ENCODE results near the gene CNKSR2.
"Not testable (repeated sequence)": the region's sequence is repeated elsewhere in the genome, so short reads cannot be mapped to it uniquely, and the experiment has no call there.

The CNKSR2 gene

DNA sequence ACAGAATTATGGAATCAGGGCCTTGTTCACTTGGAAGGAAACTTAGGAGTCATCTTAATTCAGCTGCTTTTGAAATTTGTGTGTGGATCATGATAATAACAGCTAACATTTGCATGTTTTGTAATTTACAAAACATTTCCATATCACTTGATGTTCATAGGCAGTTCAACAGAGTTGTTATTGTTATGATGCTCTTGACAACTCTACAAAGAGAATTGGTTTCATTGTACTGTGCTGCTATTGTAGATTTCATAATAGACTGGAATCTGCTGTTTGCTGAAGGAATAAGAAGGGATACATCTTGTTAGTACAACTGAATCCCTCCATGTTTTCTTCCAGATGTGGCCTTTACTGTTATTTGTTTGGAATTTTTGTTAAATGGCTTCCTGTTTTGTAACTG is 83.5 kb downstream of the CNKSR2 start:
- no peak for DNase-seq

DNA sequence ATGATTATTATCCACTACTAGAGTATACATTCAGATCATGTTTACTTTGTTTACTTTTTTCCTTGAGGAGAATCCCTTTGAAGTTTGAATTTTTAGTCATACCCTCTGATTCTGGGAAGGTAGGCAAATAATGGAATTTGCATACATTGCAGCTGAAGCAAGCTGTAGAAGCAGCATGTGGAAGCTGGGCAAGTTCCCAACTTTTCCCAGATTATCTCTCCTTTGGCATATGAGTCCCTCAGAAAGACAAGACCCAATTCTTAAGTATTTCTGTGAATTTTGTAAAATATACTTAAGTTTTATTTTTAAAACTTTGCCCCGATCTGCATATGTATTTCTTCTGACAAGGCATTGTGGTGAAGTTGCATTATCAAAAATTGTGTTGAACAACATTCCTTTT is 94.9 kb downstream of the CNKSR2 start:
- DNase-seq = no peak

DNA sequence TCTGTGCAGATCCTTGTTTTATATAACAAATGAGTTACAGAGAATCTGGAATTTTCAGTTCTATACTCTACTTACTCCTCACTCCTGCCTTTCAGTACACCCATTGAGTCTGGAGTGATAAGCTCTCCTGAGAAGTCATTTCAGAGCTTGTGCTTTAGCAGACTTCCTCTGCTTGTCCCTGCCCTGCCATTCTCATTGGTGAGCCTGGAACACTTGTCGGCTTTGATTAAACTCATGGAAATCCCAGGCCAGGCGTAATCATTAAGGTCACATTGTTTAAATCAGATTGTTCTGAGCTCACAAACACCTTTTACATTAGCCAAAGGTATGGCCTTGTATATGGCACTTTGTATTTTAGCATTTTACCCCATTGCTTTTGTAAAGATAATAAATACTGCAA is 102.7 kb downstream of the CNKSR2 start:
- DNase-seq = no peak

DNA sequence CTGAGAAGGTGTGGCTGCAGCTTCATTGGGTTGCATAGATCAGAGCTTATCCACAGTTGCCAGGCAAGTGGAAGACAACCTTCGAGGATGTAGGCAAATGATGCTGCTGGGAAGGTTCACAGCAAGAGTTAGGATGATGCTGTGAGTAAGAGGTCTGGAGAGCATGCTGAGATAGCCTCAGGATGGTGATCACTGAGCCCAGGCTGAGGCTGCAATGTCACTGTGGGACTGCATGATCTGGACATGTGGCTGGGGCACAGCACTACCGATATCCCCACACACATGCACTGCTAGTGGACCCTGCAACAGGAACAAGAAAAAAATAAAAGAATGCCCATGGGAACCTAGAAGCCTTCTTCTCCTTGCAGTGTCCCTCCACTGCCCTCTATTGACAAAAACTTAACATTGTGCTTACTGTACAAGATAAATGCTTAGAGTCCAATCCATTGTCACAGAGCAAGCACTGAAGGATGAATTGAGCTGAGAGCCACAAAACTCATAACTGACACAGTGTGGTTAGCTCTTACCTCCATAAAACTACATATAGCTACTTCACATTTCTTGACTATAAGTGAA is 105.6 kb downstream of the CNKSR2 start:
- peak in 1 of 2 experiments; percentile 2 for DNase-seq

DNA sequence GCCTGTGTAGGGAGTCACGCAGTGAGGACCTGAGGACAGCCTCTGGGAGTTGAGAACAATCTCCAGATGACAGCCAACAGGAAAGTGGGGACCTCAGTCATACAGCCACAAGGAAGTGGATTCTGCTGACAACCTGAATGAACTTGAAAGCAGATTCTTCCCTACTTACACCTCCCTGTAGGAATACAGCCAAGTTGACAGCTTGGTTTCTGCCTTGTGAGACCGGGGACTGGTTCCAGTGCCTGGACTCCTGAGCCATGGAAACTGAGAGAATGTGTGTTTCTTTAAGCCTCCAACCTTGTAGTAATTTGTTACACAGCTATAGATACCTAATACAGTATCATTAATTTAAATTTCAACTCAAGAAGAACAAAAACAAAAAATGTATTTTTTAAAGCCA is 107.5 kb downstream of the CNKSR2 start:
- no peak for DNase-seq

DNA sequence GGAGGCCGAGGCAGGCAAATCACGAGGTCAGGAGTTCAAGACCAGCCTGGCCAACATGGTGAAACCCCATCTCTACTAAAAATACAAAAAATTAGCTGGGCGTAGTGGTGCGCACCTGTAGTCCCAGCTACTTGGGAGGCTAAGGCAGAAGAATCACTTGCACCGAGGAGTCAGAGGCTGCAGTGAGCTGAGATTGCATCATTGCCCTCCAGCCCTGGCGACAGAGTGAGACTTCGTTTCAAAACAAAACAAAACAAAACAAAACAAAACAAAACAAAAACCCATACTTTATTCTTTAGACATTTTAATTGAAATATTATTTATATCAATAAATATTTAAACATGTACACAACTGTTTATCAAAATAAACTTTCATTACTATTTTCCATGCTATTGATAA is 109.8 kb downstream of the CNKSR2 start:
- not testable (repeated sequence) for DNase-seq

DNA sequence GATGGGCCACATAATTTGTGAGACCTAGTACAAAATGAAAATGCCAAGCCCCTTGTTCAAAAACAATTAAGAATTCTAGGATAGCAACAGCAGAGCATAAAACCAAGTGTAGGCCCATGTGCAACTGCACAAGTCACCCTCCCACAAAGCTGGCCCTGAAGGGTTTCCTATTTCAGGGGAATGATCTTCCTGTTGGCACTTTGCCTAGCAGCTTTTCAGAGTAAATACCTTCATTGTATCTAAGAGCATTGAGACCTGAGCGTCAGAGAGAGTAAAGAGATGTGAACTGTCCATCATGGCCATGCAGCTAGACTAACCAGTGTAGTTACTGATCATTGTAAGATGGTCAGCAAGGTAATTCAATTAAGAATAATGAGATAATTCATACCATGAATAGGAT is 113.6 kb downstream of the CNKSR2 start:
- no peak for DNase-seq

DNA sequence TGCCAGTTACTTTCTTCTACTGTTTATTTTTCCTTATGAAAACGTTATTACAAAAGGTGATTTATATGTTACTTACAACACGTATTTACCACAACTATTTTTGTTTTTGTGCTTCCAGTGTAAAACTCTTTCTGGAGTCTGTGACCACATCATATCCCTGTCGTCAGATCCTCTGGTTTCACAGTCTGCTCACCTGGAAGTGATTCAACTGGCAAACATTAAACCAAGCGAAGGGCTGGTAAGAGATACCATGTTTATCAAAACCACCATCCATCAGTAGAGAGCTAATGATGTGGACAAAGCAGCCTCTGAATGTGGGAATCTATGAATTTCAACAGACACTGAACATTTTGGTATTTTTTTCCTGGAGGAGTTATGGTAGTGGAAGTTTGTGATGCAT is 116.1 kb downstream of the CNKSR2 start:
- DNase-seq = no peak

DNA sequence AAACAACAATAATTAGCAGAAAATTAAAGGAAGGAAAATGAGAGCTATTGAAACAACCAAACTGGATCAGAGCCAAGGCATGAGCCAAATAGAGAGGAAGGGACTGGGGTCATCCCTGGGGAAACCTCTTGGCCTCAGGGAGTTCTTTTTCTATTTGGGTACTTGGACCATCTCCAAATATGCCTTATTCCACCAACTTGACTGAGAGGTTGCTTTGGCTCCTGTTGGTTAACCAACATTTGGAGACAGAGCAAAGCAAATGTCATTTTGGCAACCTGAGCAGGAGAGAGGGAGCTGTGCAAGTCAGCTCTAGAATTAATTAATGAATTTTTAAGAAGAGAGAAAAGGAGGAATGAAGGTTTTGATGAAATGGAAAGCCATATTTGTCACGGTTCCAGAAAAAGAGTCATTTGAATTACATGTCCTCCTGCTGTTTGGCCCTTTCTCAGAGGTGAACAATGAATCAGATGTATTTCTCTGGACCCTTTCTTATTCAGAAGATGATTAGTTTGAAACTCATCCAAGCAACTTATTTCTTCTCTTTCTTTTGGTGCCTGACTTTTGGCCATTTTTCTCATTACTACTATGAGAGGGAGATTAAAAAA is 119.1 kb downstream of the CNKSR2 start:
- DNase-seq = no peak

DNA sequence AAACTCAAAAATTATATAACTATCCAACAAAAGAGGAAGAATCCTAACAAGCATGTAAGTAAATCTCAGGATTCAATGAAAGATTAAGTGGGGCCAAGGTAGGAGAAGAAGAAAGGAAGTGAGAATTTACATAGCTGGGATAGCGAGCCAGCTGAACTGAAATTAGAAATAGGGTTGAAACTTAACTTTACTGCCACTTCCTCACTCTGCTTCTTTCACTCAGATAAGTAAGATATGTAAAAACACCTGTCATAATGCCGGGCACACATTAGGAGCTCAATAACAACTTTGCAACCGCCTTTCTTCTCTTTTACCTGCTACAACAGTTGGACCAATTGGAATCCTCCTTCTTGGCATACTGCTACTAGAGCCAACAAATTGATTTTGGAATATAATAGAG is 129.4 kb downstream of the CNKSR2 start:
- DNase-seq = no peak

DNA sequence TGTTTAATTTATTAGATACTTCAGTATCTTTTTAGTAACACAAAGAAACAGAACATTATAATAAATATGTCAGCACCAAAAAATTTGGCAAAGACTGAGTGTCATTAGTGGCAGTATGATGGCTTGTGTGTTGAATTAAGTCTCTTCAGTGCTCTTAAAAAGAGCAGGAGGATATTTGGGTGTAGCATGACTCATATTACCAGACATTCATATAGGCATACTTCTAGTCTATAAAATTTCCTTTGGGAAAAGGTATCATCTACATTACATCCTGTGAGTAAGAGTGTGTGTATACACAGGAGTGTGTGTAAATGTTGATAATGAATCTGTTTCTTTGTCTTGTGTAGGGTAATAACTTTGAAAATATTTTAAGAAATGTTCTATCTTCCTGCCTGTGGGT is 135.7 kb downstream of the CNKSR2 start:
- DNase-seq = no peak

DNA sequence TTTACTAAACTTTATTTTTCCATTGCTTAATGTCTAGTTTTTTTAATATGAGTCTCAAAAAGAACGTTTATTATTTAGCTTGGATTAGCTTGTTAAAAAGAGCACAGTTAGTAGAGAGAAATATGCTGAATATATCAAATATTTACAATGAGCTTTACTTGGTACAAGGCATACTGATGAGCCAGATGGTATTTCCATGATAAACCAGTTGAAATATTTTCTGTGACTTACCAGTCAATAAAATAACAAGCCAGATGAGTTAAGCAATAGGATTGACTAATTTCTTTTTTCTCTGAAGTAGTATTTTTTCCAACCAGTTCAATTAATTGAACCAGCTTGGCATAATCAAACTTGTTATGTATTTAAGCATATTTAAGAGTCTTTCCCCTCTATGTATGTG is 149.8 kb downstream of the CNKSR2 start:
- no peak for DNase-seq

DNA sequence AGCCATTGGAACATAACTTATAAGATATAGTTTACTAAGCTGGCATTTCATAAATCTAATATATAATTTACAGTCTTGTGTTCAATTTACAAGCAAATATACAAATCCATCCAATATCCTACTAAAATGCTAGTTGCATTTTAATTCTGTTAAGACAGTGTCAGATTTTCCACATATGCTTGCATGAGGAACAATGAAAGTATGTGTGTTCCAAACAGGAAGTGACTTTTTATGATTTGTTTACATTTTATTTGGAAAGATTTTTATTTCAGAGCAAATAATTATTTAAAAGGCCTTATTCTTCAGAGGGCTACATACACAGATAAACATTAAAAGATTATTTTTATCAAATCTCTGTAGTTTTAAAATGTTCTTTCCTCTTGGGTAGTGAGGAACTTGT is 153.9 kb downstream of the CNKSR2 start:
- DNase-seq = no peak

DNA sequence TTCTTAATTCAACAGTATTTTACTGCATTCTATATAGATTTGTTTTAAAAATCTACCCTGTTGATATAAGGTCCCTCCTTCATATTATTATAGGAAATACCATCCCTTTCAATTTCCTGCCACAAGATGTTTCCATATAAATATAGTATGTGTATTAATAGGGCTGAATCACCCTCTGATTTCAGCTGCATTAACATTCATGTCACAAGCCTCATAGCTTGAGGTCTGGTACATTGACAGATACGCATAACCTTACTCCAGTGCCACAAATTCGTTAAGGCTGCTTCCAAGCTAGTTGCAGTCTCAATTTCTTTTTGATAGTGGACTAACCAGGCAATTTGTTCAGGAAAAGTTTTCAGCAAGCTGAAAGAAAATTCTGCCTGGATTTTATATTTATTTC is 155.6 kb downstream of the CNKSR2 start:
- no peak for DNase-seq

DNA sequence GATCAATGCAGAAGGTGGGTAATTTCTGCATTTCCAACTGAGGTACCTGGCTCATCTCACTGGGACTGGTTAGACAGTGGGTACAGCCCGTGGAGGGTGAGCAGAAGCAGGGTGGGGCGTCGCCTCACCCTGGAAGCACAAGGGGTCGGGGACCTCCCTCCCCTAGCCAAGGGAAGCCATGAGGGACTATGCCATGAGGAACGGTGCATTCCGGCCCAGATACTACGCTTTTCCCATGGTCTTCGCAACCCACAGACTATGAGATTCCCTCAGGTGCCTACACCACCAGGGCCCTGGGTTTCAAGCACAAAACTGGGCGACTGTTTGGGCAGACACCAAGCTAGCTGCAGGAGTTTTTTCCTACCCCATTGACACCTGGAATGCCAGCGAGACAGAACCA is 170.4 kb downstream of the CNKSR2 start:
- not testable (repeated sequence) for DNase-seq

DNA sequence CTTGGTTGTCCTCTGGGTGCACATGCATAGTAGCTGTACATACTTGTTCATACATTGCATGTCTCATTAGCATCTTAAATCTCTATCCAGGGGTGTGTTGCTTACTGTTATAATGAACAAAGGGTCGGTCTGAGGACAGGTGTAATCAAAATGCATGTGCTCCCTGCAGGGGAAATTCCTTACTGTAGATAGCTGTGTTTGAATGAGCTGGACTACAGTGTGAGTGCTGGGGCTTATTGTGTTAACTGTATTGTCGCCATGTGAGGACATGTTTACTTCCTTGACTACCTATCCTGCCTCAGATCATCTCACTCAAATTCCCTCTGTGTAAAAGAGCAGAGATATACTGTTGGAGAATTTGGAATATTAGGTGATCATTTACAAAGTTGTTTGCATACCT is 185.2 kb downstream of the CNKSR2 start:
- DNase-seq = no peak

DNA sequence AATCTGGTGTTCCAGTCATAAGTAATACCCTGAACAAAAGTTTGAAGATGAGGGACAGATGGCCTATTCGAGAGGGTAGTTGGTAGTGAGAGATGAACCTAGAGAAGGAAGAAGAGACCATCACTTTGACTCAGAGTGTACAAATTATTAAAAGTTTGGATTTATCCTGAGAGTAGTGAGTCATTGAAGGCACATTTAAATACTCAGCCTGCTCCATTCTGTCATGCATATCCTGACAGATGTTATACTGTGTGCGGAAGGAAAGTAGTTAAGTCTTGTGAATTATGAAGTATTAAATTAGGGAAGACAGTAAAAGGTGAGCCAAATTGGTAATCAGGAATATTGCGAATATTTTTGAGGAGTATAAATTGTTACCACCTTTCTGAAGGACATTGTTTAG is 190.8 kb downstream of the CNKSR2 start:
- no peak for DNase-seq

DNA sequence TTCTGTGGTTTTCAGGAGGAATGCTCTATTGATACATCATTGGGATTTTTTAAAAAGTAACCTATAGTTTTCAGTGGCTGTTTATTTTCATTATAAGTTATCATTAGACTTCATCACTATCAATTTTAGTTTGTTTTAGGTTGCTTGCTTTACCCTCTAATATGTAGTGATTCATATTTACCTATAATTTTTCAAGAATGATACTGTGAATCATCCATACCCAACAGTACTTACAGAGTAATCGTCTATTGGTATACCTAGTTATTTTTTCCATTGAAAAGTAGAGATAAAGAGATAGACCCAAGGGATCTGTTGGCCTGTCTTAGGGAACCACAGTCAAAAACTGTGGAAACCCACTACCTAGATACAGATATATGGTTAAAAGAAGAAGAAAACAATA is 200.6 kb downstream of the CNKSR2 start:
- DNase-seq = no peak

DNA sequence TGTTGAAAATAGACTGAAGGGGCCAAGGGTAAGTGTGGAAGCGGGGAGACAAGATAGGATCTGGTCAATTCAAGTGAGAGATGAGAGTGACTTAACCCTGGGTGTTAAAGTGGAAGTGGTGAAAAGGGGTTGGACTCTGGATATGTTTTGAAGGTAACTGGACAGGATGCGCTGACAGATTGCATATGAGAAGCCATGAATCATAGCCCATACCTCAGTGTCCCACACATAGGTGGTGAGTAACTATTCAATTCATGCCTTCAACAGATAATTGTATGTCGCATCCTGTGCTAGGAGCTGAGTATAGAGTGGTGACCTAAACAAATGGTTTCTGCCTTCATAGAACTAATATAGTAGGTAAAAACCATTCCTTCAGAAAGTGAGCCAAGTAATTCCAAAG is 207.3 kb downstream of the CNKSR2 start:
- no peak for DNase-seq

DNA sequence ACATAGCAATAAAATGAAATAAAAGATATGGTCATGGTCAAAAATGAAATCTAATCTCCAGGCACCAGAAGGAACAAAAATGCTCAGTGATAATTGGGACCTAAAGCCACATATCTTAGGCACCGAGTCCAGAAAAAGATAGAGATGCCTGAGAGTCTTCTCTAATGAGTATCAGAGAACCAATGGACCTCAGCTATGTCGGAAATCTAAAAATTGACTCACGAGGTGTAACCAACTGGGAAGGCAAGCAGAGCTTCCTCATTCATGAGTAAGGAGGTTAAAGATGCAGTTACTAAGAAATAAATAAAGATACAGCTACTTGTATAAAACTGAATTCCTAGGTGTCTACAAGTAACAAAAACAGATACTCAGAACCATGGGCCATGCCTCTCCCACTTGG is 211.8 kb downstream of the CNKSR2 start:
- no peak for DNase-seq

DNA sequence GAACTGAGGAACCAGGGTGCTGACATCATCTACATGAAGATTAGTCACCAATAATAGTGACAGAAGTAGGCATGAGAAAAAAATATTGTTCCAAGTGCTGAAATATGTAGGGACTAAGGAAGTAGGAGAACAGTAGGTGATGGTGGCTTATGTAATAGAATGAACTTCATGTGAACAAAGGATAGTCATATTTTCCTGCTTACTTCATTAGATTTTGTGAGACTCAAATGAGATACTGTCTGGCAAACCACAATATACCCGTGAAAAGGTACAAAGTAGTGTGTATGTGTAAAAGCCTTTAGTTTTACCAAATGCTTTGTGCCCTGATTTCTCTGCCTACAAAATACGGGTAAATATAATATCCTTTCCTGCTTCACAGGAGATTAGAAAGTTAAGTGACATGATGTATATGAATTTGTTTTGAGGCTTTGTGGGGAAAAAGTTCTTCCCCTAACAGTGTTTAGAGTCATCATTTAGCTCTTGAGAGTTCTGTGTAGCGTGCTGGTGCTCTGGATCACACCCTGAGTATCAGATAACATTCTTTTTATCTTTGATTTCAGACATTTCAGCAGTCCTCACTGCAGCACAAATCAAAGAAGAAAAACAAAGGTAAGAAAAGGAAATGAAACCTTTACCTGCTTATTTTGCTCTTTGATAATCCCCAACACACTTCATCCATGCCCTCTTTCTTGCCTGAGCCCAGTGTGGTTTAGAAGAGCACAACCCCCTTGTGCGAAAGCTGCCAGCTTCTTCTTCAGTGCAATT is 216.0 kb downstream of the CNKSR2 start:
- DNase-seq = no peak

DNA sequence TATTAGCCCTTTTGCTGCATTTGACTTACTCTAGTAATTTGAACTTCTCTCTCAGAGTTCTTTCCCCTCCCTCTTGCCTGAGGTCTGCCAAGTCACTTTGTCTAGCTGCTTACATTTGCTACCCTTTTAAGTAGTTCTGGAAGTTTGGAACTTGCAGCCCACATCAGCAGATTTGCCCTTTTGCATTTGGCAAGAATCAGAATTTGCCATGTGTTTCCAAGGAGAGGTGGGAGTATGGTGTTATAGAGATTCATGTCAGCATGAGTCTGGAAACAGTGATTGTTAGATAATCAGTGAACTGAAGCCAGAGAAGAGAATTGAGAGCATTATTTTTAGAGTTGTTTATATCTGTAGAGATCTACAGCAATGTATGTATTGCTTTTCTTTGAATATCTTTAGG is 231.8 kb downstream of the CNKSR2 start:
- DNase-seq = no peak

DNA sequence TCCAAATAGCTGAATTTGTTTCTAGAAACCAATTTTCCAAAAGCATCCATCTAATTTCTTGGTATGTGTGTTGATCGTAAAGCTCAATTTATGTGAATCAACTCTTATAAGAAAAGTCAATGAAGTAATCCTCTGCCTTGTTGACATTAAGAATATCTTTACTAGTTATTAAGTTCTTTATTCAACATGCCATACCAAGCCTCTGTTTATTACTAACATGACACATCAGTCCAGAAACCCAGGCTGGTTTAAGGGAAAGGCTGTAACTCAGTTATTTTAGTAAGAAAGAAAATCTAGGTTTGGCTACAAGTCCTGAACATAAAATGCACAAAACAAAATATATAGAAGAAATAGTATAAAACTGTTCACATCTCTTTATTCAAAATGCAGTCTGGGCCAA is 235.9 kb downstream of the CNKSR2 start:
- DNase-seq = no peak

DNA sequence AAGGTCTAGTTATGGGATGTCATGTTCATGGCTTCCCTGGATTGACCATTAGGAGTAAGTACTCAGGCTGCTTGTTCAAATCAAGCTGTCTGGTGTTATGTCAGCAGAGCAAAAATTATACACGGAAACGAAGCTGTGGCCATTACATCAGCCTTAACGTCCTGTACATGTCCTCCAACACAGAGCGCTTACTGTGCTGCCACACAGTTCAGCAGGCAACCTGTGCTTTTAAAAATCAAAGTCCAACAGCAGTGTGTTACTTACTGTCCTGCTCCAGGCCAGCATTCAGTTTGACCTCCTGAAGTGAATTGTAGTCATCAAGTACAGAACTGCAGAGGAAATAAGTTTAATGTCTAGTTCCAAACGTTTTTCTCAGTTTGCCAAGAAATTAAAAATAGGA is 237.9 kb downstream of the CNKSR2 start:
- no peak for DNase-seq

DNA sequence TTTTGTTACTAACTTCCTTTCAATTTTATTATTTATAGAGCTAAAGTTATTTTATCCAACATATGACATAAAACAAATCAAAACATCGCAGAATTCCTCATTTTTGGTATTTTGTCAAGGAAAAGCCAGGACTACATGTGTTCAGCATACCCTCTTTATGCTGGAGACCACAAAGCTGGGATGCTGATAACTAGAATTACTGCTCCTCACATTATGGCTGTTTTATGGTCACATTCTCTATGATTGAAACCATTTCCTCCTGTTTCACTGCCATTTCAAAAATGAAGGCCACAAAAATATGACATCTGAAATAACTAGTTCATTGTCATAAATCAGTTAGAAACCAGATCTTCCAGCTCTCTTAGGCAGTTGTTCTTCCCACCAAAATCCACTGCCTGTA is 242.2 kb downstream of the CNKSR2 start:
- no peak for DNase-seq
